Stimulated activated CD4-positive, alpha-beta T cell treated with anti-CD3 and anti-CD28 coated beads, Interleukin-4, amount 100 ng/mL, for 48 hours (primary cell): ENCODE measurements around the gene PCSK6.
"Not testable (repeated sequence)": the region's sequence is repeated elsewhere in the genome, so short reads cannot be mapped to it uniquely, and the experiment has no call there.

ENCODE experiments used
- DNase-seq, 2 donors: peaks; one replicate each; pipeline ENCODE4 v3.0.0-alpha.2; 2020; ENCODE audit warnings: low read depth in 2 of 2

The PCSK6 gene

GRCh38 chr15:101429646-101430045 is 59.9 kb downstream of the PCSK6 start:
- DNase-seq = no peak

GRCh38 chr15:101429191-101429590 is 60.3 kb downstream of the PCSK6 start:
- no peak for DNase-seq

- no peak for DNase-seq
Observed at GRCh38 chr15:101428758-101429157, 60.7 kb downstream of the PCSK6 start.

- DNase-seq = no peak
Observed at GRCh38 chr15:101427606-101428487, 61.7 kb downstream of the PCSK6 start.

- DNase-seq = no peak
Observed at GRCh38 chr15:101426761-101427333, 62.7 kb downstream of the PCSK6 start.

GRCh38 chr15:101425787-101426365 is 63.6 kb downstream of the PCSK6 start:
- no peak for DNase-seq

GRCh38 chr15:101424984-101425383 is 64.5 kb downstream of the PCSK6 start:
- no peak for DNase-seq

- DNase-seq = no peak
Observed at GRCh38 chr15:101420232-101420631, 69.3 kb downstream of the PCSK6 start.

- DNase-seq = not testable (repeated sequence)
Observed at GRCh38 chr15:101416475-101416874, 73.0 kb downstream of the PCSK6 start.

GRCh38 chr15:101413239-101413638 is 76.3 kb downstream of the PCSK6 start:
- no peak for DNase-seq

- no peak for DNase-seq
Observed at GRCh38 chr15:101411581-101411980, 77.9 kb downstream of the PCSK6 start.

- no peak for DNase-seq
Observed at GRCh38 chr15:101411085-101411484, 78.4 kb downstream of the PCSK6 start.

GRCh38 chr15:101410612-101411011 is 78.9 kb downstream of the PCSK6 start:
- DNase-seq = no peak

- DNase-seq = no peak
Observed at GRCh38 chr15:101409621-101410020, 79.9 kb downstream of the PCSK6 start.

- no peak for DNase-seq
Observed at GRCh38 chr15:101407966-101408775, 81.3 kb downstream of the PCSK6 start.

- no peak for DNase-seq
Observed at GRCh38 chr15:101407439-101407838, 82.1 kb downstream of the PCSK6 start.

GRCh38 chr15:101406526-101407195 is 82.8 kb downstream of the PCSK6 start:
- no peak for DNase-seq

- no peak for DNase-seq
Observed at GRCh38 chr15:101406036-101406435, 83.5 kb downstream of the PCSK6 start.

- DNase-seq = no peak
Observed at GRCh38 chr15:101404245-101404644, 85.3 kb downstream of the PCSK6 start.

GRCh38 chr15:101402883-101403282 is 86.6 kb downstream of the PCSK6 start:
- not testable (repeated sequence) for DNase-seq

- DNase-seq = no peak
Observed at GRCh38 chr15:101401286-101401685, 88.2 kb downstream of the PCSK6 start.

GRCh38 chr15:101399431-101399830 is 90.1 kb downstream of the PCSK6 start:
- no peak for DNase-seq
